ENCODE measurements around the gene TAF1A.

- TF ChIP-seq CTCF (IDR thresholded peaks at IDR 0.05; ENCODE audit: insufficient read depth, low read length, poor library complexity, severe bottlenecking): no peak
- TF ChIP-seq EZH2phosphoT487 (conservative IDR thresholded peaks at IDR 0.05; ENCODE audit: low read length): no peak
Observed at GRCh38 chr1:222547944-222548671, 41.6 kb downstream of the TAF1A start, which contains the start of gene HHIPL2.

All from SU-DHL-6 (cell line).